CD4-positive, alpha-beta T cell (primary cell): ENCODE data around the gene LACC1. TPM values are rescaled to one million over a fixed set of nuclear protein-coding genes. Genes with fewer than 3 reads are reported as not detected.

Experiments
- ATAC-seq: fragments of 200-7000 bp; cut with Tn5 transposase; one replicate; pipeline ENCODE4 v1.10.0; 2022; ENCODE audit warnings: mild to moderate bottlenecking; ENCODE audit not compliant: poor library complexity
- CTCF ChIA-PET: fragments of 350-600 bp; sonication (Branson Sonifier 250); formaldehyde crosslinking; loops from one replicate; lab custom pipeline; 2021; ENCODE audit warnings: antibody characterized with exemption, inconsistent platforms; lab: Charles Lee
- POLR2A ChIA-PET: fragments of 350-600 bp; sonication (Branson Sonifier 250); formaldehyde crosslinking; loops from one replicate; lab custom pipeline; 2021; ENCODE audit warnings: antibody characterized with exemption, inconsistent platforms; lab: Charles Lee
- DNase-seq, 14 experiments: peaks; one replicate each; pipeline ENCODE4 v3.0.0-alpha.2; 2013 to 2020; ENCODE audit warnings: mixed read lengths in 2 of 14
- H3K27ac ChIP-seq, 2 donors: one replicate each; pipeline versions ENCODE4 v1.5.1 to v1.7.0; 2013; ENCODE audit warnings: low read length in 2 of 2, low read depth in 1 of 2, mild to moderate bottlenecking in 1 of 2
- H3K27me3 ChIP-seq, 2 experiments: 1 replicate in 1 of 2; 2 replicates in 1 of 2; pipeline versions ENCODE4 v1.6.1 to v1.7.0; 2013; ENCODE audit warnings: low read length in 2 of 2, control low read depth in 1 of 2, mild to moderate bottlenecking in 1 of 2, moderate library complexity in 1 of 2; ENCODE audit not compliant: insufficient read depth in 2 of 2, control insufficient read depth in 1 of 2
- H3K36me3 ChIP-seq: one replicate; pipeline ENCODE4 v1.6.1; 2013; ENCODE audit warnings: low read length, control low read depth; ENCODE audit not compliant: insufficient read depth
- H3K4me1 ChIP-seq: one replicate; pipeline ENCODE4 v1.6.1; 2013; ENCODE audit warnings: low read length, control low read depth; ENCODE audit not compliant: insufficient read depth
- H3K4me3 ChIP-seq: one replicate; pipeline ENCODE4 v1.5.1; 2013; ENCODE audit warnings: mild to moderate bottlenecking, low read length, moderate library complexity
- H3K9me3 ChIP-seq, 2 experiments: 1 replicate in 1 of 2; 2 replicates in 1 of 2; pipeline versions ENCODE4 v1.6.1 to v1.7.0; 2013; ENCODE audit warnings: low read length in 2 of 2, mild to moderate bottlenecking in 2 of 2, control low read depth in 1 of 2, moderate library complexity in 1 of 2; ENCODE audit not compliant: control insufficient read depth in 1 of 2, insufficient read depth in 1 of 2
- H3K27ac Mint-ChIP-seq: one replicate; pipeline ENCODE4 v1.8.0; 2020; ENCODE audit warnings: mixed read lengths
- H3K27me3 Mint-ChIP-seq: one replicate; pipeline ENCODE4 v1.8.0; 2021; ENCODE audit warnings: mixed read lengths
- H3K36me3 Mint-ChIP-seq: one replicate; pipeline ENCODE4 v1.8.0; 2021; ENCODE audit warnings: low read depth, mixed read lengths
- H3K4me1 Mint-ChIP-seq: one replicate; pipeline ENCODE4 v1.8.0; 2021; ENCODE audit warnings: low read depth, mixed read lengths
- H3K4me3 Mint-ChIP-seq: one replicate; pipeline ENCODE4 v1.8.0; 2020; ENCODE audit warnings: mild to moderate bottlenecking, mixed read lengths
- H3K9me3 Mint-ChIP-seq: one replicate; pipeline ENCODE4 v1.8.0; 2020; ENCODE audit warnings: mixed read lengths
- intact Hi-C, 2 experiments: fragments of 100-400 bp; cut with DNase I in 1 of 2; cut with micrococcal nuclease in 1 of 2; formaldehyde crosslinking; loops; one replicate each; pipeline versions ENCODE4 v1.15.1 to v1.9.0; 2023 to 2025; cut with DNase I, micrococcal nuclease
- total RNA-seq, 174 experiments: library from RNA in 2 of 174; stranded (reverse) in 2 of 174; gene quantifications; one replicate each; pipeline ENCODE4 v1.2.3 and lab custom pipeline; 2021 to 2026
- TF ChIP-seq, protein P1 (sequence below): fragments of 200-600 bp; IDR thresholded peaks from one replicate; pipeline ENCODE4 v1.8.0; 2022; ENCODE audit warnings: antibody characterized with exemption, mild to moderate bottlenecking

The LACC1 gene
- total RNA-seq, 2 experiments from 2014 or later, result 0.93 to 0.95 TPM

DNA sequence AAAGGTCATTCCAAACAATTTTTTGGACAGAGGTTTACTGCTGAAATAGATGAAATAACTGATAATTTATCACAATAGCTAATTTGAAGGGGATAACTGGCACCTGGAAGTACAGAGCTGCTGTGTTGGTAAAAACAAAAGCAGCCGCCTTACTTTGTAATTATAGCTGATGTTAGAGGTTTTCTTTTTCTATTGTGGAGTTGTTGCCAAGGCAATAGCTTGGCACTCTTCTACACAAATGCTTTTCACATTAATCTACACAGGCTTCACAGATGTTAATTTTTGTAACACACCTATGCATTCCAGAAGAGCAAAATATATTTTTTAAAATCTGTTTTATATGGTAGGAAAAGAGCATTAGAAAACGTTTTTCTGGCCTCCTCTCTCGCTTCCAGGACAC is 56.9 kb downstream of the LACC1 start:
- CTCF ChIA-PET, result no interaction called here
- intact Hi-C loops, result no loop called here
- no peaks in the 10 kb centered on the region for H3K27me3 Mint-ChIP-seq
- no peak overlapping the region for H3K4me3 Mint-ChIP-seq
- H3K27ac Mint-ChIP-seq, result no peak overlapping the region
- H3K27ac ChIP-seq, result no peak overlapping the region
- ATAC-seq (no peak), DNase-seq (no peak)
- H3K4me1 Mint-ChIP-seq, result no peaks in the 10 kb centered on the region
- H3K27me3 ChIP-seq, result no peaks in the 10 kb centered on the region
- no peaks in the 10 kb centered on the region for H3K36me3 ChIP-seq
- no peaks in the 10 kb centered on the region for H3K36me3 Mint-ChIP-seq
- H3K4me3 ChIP-seq, result no peak overlapping the region
- no peaks in the 10 kb centered on the region for H3K4me1 ChIP-seq
- TF ChIP-seq, protein P1, sequence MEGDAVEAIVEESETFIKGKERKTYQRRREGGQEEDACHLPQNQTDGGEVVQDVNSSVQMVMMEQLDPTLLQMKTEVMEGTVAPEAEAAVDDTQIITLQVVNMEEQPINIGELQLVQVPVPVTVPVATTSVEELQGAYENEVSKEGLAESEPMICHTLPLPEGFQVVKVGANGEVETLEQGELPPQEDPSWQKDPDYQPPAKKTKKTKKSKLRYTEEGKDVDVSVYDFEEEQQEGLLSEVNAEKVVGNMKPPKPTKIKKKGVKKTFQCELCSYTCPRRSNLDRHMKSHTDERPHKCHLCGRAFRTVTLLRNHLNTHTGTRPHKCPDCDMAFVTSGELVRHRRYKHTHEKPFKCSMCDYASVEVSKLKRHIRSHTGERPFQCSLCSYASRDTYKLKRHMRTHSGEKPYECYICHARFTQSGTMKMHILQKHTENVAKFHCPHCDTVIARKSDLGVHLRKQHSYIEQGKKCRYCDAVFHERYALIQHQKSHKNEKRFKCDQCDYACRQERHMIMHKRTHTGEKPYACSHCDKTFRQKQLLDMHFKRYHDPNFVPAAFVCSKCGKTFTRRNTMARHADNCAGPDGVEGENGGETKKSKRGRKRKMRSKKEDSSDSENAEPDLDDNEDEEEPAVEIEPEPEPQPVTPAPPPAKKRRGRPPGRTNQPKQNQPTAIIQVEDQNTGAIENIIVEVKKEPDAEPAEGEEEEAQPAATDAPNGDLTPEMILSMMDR, result no peak
- no peaks in the 10 kb centered on the region for H3K9me3 Mint-ChIP-seq
- H3K9me3 ChIP-seq, result no peaks in the 10 kb centered on the region
- POLR2A ChIA-PET, result no interaction called here

DNA sequence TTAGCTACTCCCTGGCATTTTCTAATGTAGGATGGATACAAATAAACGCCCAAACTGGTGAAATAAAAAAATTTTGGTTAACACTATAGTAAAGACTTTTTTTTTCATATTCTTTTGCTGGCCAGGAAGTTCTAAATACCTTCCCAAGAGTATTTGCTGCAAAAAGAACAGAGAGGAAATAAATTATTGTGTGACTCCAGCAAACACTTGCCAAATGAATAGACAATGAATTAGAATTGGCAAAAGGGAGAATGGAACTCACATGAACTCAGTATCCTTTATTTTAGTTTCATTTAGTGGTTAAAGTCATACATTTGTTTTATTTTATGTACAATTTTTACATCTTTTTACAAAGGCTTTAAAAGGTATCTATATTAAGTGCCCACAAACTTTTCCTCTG is 58.1 kb downstream of the LACC1 start:
- no peaks in the 10 kb centered on the region for H3K9me3 ChIP-seq
- intact Hi-C loops, result no loop called here
- H3K27ac ChIP-seq, result no peak overlapping the region
- ChIA-PET POLR2A (no interaction called here), CTCF (no interaction called here)
- no peaks in the 10 kb centered on the region for H3K9me3 Mint-ChIP-seq
- H3K36me3 Mint-ChIP-seq, result no peaks in the 10 kb centered on the region
- no peak for DNase-seq
- TF ChIP-seq, protein P1, result no peak
- H3K4me1 ChIP-seq, result no peaks in the 10 kb centered on the region
- no peaks in the 10 kb centered on the region for H3K27me3 ChIP-seq
- H3K4me3 ChIP-seq, result no peak overlapping the region
- H3K4me1 Mint-ChIP-seq, result no peaks in the 10 kb centered on the region
- ATAC-seq, result no peak
- no peaks in the 10 kb centered on the region for H3K27me3 Mint-ChIP-seq
- H3K36me3 ChIP-seq, result no peaks in the 10 kb centered on the region
- H3K4me3 Mint-ChIP-seq, result no peak overlapping the region
- no peak overlapping the region for H3K27ac Mint-ChIP-seq

DNA sequence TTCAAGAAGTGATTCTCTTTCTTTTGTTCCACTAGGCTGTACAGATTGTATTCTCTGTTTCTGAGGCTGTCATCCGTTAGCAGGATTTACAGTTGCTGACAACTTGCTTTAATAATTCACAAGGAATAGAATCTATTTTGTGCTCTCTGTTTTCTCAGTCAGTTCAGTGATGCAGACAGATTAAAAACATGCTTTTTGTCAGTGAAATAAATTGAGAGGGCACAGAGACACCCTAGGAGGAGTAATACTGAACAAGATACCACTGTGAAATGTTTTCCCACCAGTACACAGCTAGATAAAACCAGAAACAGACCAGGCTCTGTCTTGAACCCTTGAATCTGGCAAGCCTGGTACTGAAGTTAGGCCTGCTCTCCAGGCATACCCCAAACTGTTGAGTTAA is 58.7 kb downstream of the LACC1 start:
- ATAC-seq (no peak), DNase-seq (no peak)
- no peaks in the 10 kb centered on the region for H3K4me1 ChIP-seq
- no peak overlapping the region for H3K27ac Mint-ChIP-seq
- H3K4me1 Mint-ChIP-seq, result no peaks in the 10 kb centered on the region
- POLR2A ChIA-PET, result no interaction called here
- H3K4me3 ChIP-seq, result no peak overlapping the region
- intact Hi-C loops, result no loop called here
- H3K27ac ChIP-seq, result no peak overlapping the region
- TF ChIP-seq, protein P1, result no peak
- no peaks in the 10 kb centered on the region for H3K27me3 Mint-ChIP-seq
- H3K36me3 ChIP-seq, result no peaks in the 10 kb centered on the region
- H3K9me3 Mint-ChIP-seq, result no peaks in the 10 kb centered on the region
- no peaks in the 10 kb centered on the region for H3K9me3 ChIP-seq
- no peak overlapping the region for H3K4me3 Mint-ChIP-seq
- CTCF ChIA-PET, result no interaction called here
- H3K27me3 ChIP-seq, result no peaks in the 10 kb centered on the region
- no peaks in the 10 kb centered on the region for H3K36me3 Mint-ChIP-seq
